NCI-H1092 (cell line): ENCODE measurements around the gene RPL29.
"Not testable (repeated sequence)": the region's sequence is repeated elsewhere in the genome, so short reads cannot be mapped to it uniquely, and the experiment has no call there.

ENCODE experiments used
- DNase-seq: peaks from one replicate; lab custom pipeline; 2025; lab: John Stamatoyannopoulos, UW

Gene RPL29

GRCh38 chr3:52005571-52005986, 9.9 kb upstream of the RPL29 start:
- DNase-seq, result peak; percentile 47

GRCh38 chr3:52004906-52005395, 9.3 kb upstream of the RPL29 start:
- DNase-seq, result no peak

GRCh38 chr3:52004163-52004787, 8.6 kb upstream of the RPL29 start:
- no peak for DNase-seq

GRCh38 chr3:52002748-52003147, 7.1 kb upstream of the RPL29 start:
- no peak for DNase-seq

- DNase-seq, result peak; percentile 65
These were observed 5.8 kb upstream of the RPL29 start for GRCh38 chr3:52001443-52001974.

- DNase-seq, result no peak
These were observed 4.2 kb upstream of the RPL29 start for GRCh38 chr3:51999846-52000245.

- DNase-seq, result no peak
These were observed 3.1 kb upstream of the RPL29 start for GRCh38 chr3:51998774-51999173.

- DNase-seq, result no peak
These were observed 2.4 kb upstream of the RPL29 start for GRCh38 chr3:51997935-51998596.

GRCh38 chr3:51997172-51997571, 1.5 kb upstream of the RPL29 start:
- DNase-seq, result no peak

GRCh38 chr3:51994530-51994929, 1.2 kb downstream of the RPL29 start:
- no peak for DNase-seq

- not testable (repeated sequence) for DNase-seq
These were observed 2.0 kb downstream of the RPL29 start for GRCh38 chr3:51993657-51994056.

- DNase-seq, result no peak
These were observed 3.5 kb downstream of the RPL29 start for GRCh38 chr3:51992017-51992682.

GRCh38 chr3:51990501-51990971, 5.2 kb downstream of the RPL29 start:
- DNase-seq, result not testable (repeated sequence)

GRCh38 chr3:51988286-51989146, 7.2 kb downstream of the RPL29 start:
- no peak for DNase-seq

GRCh38 chr3:51987568-51987967, 8.1 kb downstream of the RPL29 start:
- DNase-seq, result no peak

- DNase-seq, result no peak
These were observed 9.4 kb downstream of the RPL29 start for GRCh38 chr3:51986010-51986947.

- DNase-seq, result no peak
These were observed 10.6 kb downstream of the RPL29 start for GRCh38 chr3:51985063-51985462.

GRCh38 chr3:51984269-51984647, 11.4 kb downstream of the RPL29 start:
- DNase-seq, result no peak

GRCh38 chr3:51983578-51984268, 12.0 kb downstream of the RPL29 start:
- DNase-seq, result no peak
